Parathyroid adenoma (tissue), 2 donors: Measurements from ENCODE around the gene TMOD1.

Experiments
- H2AFZ ChIP-seq: fragments of 300-600 bp; sonication (generic); one replicate; pipeline ENCODE4 v1.7.0; 2017; ENCODE audit warnings: antibody characterized with exemption, mild to moderate bottlenecking
- H3K27ac ChIP-seq: fragments of 300-600 bp; sonication (generic); one replicate; pipeline ENCODE4 v1.7.0; 2017
- H3K27me3 ChIP-seq: fragments of 300-600 bp; sonication (generic); one replicate; pipeline ENCODE4 v1.7.0; 2017; ENCODE audit warnings: low read length; ENCODE audit not compliant: control insufficient read depth, insufficient read depth
- H3K36me3 ChIP-seq: fragments of 300-600 bp; sonication (generic); one replicate; pipeline ENCODE4 v1.7.0; 2017; ENCODE audit warnings: low read length; ENCODE audit not compliant: control insufficient read depth, insufficient read depth
- H3K4me1 ChIP-seq: fragments of 300-600 bp; sonication (generic); one replicate; pipeline ENCODE4 v1.7.0; 2017; ENCODE audit warnings: control low read depth
- H3K4me2 ChIP-seq: fragments of 300-600 bp; sonication (generic); one replicate; pipeline ENCODE4 v1.7.0; 2017; ENCODE audit warnings: low read length
- H3K4me3 ChIP-seq: fragments of 300-600 bp; sonication (generic); one replicate; pipeline ENCODE4 v1.7.0; 2017; ENCODE audit warnings: low read depth, low read length
- H3K79me2 ChIP-seq: fragments of 300-600 bp; sonication (generic); one replicate; pipeline ENCODE4 v1.7.0; 2017; ENCODE audit warnings: control low read depth
- H3K9ac ChIP-seq: fragments of 300-600 bp; sonication (generic); one replicate; pipeline ENCODE4 v1.7.0; 2017; ENCODE audit warnings: mild to moderate bottlenecking
- H3K9me3 ChIP-seq: fragments of 300-600 bp; sonication (generic); one replicate; pipeline ENCODE4 v1.7.0; 2017; ENCODE audit warnings: low read length; ENCODE audit not compliant: control insufficient read depth
- CTCF ChIP-seq: fragments of 300-600 bp; sonication (generic); IDR thresholded peaks from one replicate; pipeline ENCODE4 v1.7.0; 2017; ENCODE audit warnings: antibody characterized with exemption, mild to moderate bottlenecking
- donor health status: primary hyperparathyroidism.

Gene TMOD1

GRCh38 chr9:97565262-97565661, 63.8 kb downstream of the TMOD1 start:
- H3K36me3 ChIP-seq: no peaks in the 10 kb centered on the region
- H3K9ac ChIP-seq: no peak overlapping the region
- no peak overlapping the region for H3K4me3 ChIP-seq

GRCh38 chr9:97567182-97567893, 65.9 kb downstream of the TMOD1 start:
- Histone ChIP-seq H3K9ac (no peak overlapping the region), H3K4me2 (no peak overlapping the region), H3K36me3 (no peaks in the 10 kb centered on the region), H3K27me3 (no peaks in the 10 kb centered on the region), H3K79me2 (no peaks in the 10 kb centered on the region), H3K4me1 (peaks cover 24% of the 10 kb centered on the region), H3K27ac (no peak overlapping the region), H3K4me3 (no peak overlapping the region), H3K9me3 (no peaks in the 10 kb centered on the region), H2AFZ (peak overlapping the region; percentile 63)
- no peak for TF ChIP-seq CTCF

More at GRCh38 chr9:97565262-97565661, 63.8 kb downstream of the TMOD1 start:
- no peak overlapping the region for H3K4me2 ChIP-seq
- no peaks in the 10 kb centered on the region for H3K79me2 ChIP-seq
- no peaks in the 10 kb centered on the region for H3K27me3 ChIP-seq
- H3K4me1 ChIP-seq: peaks cover 13% of the 10 kb centered on the region
- H2AFZ ChIP-seq: no peak overlapping the region
- TF ChIP-seq CTCF: no peak
- H3K27ac ChIP-seq: peak overlapping the region; percentile 58
- H3K9me3 ChIP-seq: no peaks in the 10 kb centered on the region

GRCh38 chr9:97567894-97568202, 66.4 kb downstream of the TMOD1 start:
- no peak for TF ChIP-seq CTCF
- H3K4me1 ChIP-seq: peaks cover 24% of the 10 kb centered on the region
- H3K9ac ChIP-seq: no peak overlapping the region

DNA sequence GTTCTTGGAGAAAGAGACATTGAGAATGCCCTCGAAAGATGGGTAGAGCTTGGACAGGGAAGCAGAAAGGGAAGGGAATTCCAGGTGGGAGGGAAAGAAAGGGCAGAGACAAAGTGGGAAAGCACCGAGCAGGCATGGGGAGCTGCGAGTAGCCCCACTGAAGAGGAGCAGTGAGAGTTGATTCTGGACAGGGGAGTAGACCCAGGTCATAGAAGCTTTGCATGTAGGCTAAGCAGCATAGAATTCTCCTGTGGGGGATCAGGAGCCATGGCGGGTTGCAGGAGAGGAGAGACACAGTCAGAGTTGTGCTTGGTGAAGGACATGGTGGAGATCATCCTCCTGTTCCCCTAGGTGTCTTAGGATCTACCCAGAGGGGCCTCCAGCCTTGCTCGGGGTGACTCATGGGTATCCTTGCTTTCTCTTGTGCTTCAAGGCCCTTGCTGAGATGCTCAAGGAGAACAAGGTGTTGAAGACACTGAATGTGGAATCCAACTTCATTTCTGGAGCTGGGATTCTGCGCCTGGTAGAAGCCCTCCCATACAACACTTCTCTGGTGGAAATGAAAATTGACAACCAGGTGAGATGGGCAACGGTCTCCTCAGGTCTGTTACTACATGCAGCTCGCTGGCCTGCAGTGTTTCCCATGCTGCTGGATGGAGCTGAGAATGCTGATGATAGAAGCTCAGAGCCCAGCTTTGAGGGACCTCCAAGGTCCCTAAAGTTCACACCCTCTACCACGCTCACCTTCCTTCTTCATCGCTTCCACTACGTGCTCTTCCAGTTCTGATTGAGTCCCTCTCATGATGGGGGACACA, 67.2 kb downstream of the TMOD1 start:
- no peaks in the 10 kb centered on the region for H3K36me3 ChIP-seq
- no peak overlapping the region for H3K27ac ChIP-seq

More at GRCh38 chr9:97567894-97568202, 66.4 kb downstream of the TMOD1 start:
- Histone ChIP-seq H3K9me3 (no peaks in the 10 kb centered on the region), H3K36me3 (no peaks in the 10 kb centered on the region), H3K79me2 (no peaks in the 10 kb centered on the region), H3K27ac (no peak overlapping the region), H3K4me3 (no peak overlapping the region), H2AFZ (peak overlapping the region; percentile 63), H3K4me2 (no peak overlapping the region), H3K27me3 (no peaks in the 10 kb centered on the region)

More for the DNA sequence above, 67.2 kb downstream of the TMOD1 start:
- Histone ChIP-seq H3K79me2 (no peaks in the 10 kb centered on the region), H3K9me3 (no peaks in the 10 kb centered on the region), H3K27me3 (no peaks in the 10 kb centered on the region), H2AFZ (no peak overlapping the region), H3K9ac (no peak overlapping the region), H3K4me2 (no peak overlapping the region), H3K4me3 (no peak overlapping the region), H3K4me1 (peaks cover 24% of the 10 kb centered on the region)
- TF ChIP-seq CTCF: no peak
